ENCODE data around the gene SPTB.

GRCh38 chr14:64830961-64831360 lies 48.7 kb downstream of the SPTB start:
- TF ChIP-seq CTCF (IDR thresholded peaks at IDR 0.05 in 8 of 11, conservative IDR thresholded peaks at IDR 0.05 in 3 of 11) (no peak), POLR2A (IDR thresholded peaks at IDR 0.05) (no peak), POLR2AphosphoS5 (IDR thresholded peaks at IDR 0.05) (no peak)
